HepG2 (cell line): ENCODE results near the gene OR52B2. TPM values are rescaled to one million over a fixed set of nuclear protein-coding genes. Genes with fewer than 3 reads are reported as not detected.

Source experiments
- ATAC-seq: fragments of 200-7000 bp; cut with Tn5 transposase; 3 replicates; pipeline ENCODE4 v1.9.1; 2020; ENCODE audit warnings: mild to moderate bottlenecking, moderate library complexity
- BruUV-seq: library from RNA; stranded (reverse); fragments of 400-500 nt; replicated peaks from 2 replicates; lab custom pipeline; 2021; lab: Mats Ljungman, UMichigan
- CTCF ChIA-PET: fragments of 300-600 bp; formaldehyde crosslinking; extraction: SDS; loops from one replicate; lab custom pipeline; 2021; ENCODE audit warnings: low total read pairs, inconsistent platforms, low intra/inter-chr PET ratio; lab: Yijun Ruan, JAX
- POLR2A ChIA-PET: fragments of 350-600 bp; sonication (Branson Sonifier 250); formaldehyde crosslinking; loops from one replicate; lab custom pipeline; 2020; ENCODE audit warnings: antibody characterized with exemption, inconsistent platforms; lab: Yijun Ruan, JAX
- DNase-seq: peaks from one replicate; pipeline ENCODE4 v3.0.0-alpha.2; 2015; ENCODE audit warnings: low spot score
- FAIRE-seq: peaks from 3 replicates; lab custom pipeline; 2011; peaks lifted over from hg19 to GRCh38; lab: Jason Lieb, UNC
- H2AFZ ChIP-seq: one replicate; pipeline ENCODE4 v1.6.1; 2011; ENCODE audit warnings: low read length, inconsistent platforms
- H3K27ac ChIP-seq: fragments of 300-600 bp; 3 replicates; pipeline ENCODE4 v1.8.0; 2011; ENCODE audit warnings: mixed run types, mild to moderate bottlenecking, mixed read lengths, low read length, inconsistent platforms; ENCODE audit not compliant: insufficient read depth; ENCODE audit errors: extremely low read length
- H3K27me3 ChIP-seq, 2 experiments: fragments of 200-600 bp in 1 of 2; 2 replicates in 1 of 2; 3 replicates in 1 of 2; pipeline versions ENCODE4 v1.6.0 to v1.8.0; 2011; ENCODE audit warnings: low read length in 2 of 2, mild to moderate bottlenecking in 2 of 2, moderate library complexity in 2 of 2, inconsistent platforms in 1 of 2; ENCODE audit not compliant: insufficient read depth in 2 of 2, control insufficient read depth in 1 of 2
- H3K36me3 ChIP-seq, 2 experiments: fragments of 200-600 bp in 1 of 2; replicated peaks in 1 of 2; 2 replicates in 1 of 2; 3 replicates in 1 of 2; pipeline versions ENCODE4 v1.5.1 to v1.8.0; 2011; ENCODE audit warnings: low read length in 2 of 2, inconsistent platforms in 1 of 2; ENCODE audit not compliant: insufficient read depth in 2 of 2, control insufficient read depth in 1 of 2
- H3K4me1 ChIP-seq: 2 replicates; pipeline ENCODE4 v1.5.1; 2012; ENCODE audit warnings: low read length, inconsistent platforms; ENCODE audit not compliant: insufficient read depth
- H3K4me2 ChIP-seq: 2 replicates; pipeline ENCODE4 v1.6.0; 2011; ENCODE audit warnings: low read depth, low read length, inconsistent platforms
- H3K4me3 ChIP-seq, 3 experiments: fragments of 200-600 bp in 1 of 3; sonication (generic), shearing (Covaris generic) in 1 of 3; replicated peaks in 1 of 3; 2 replicates each; pipeline ENCODE4 v1.5.1; 2011 to 2016; ENCODE audit warnings: low read length in 3 of 3, inconsistent platforms in 2 of 3, low read depth in 2 of 3, mild to moderate bottlenecking in 2 of 3, control low read depth in 1 of 3, mixed read lengths in 1 of 3; ENCODE audit not compliant: insufficient read depth in 1 of 3
- H3K79me2 ChIP-seq: one replicate; pipeline ENCODE4 v1.6.1; 2011; ENCODE audit warnings: low read length, inconsistent platforms; ENCODE audit not compliant: insufficient read depth
- H3K9ac ChIP-seq: 2 replicates; pipeline ENCODE4 v1.6.0; 2011; ENCODE audit warnings: mild to moderate bottlenecking, low read depth, low read length, inconsistent platforms; ENCODE audit not compliant: insufficient read depth
- H3K9me3 ChIP-seq: 2 replicates; pipeline ENCODE4 v1.5.1; 2012; ENCODE audit warnings: mild to moderate bottlenecking, low read length
- H4K20me1 ChIP-seq: 2 replicates; pipeline ENCODE4 v1.6.0; 2011; ENCODE audit warnings: inconsistent platforms, mild to moderate bottlenecking, low read length, moderate library complexity; ENCODE audit not compliant: insufficient read depth
- AKNA ChIP-seq: sonication (generic); formaldehyde crosslinking; IDR thresholded peaks from 2 replicates; pipeline ENCODE4 v1.4.0; 2020; ENCODE audit warnings: missing genetic modification reagents, borderline replicate concordance
- CEBPB ChIP-seq: IDR thresholded peaks from 2 replicates; pipeline ENCODE4 v1.6.1; 2011; ENCODE audit warnings: low read depth, low read length, improper control_type of control experiment, borderline replicate concordance
- CEBPG ChIP-seq: IDR thresholded peaks from 2 replicates; pipeline ENCODE4 v1.6.1; 2016
- EZH2 ChIP-seq: conservative IDR thresholded peaks from 2 replicates; pipeline ENCODE4 v1.6.1; 2012; ENCODE audit warnings: mild to moderate bottlenecking, low read depth, low read length, moderate library complexity
- GATAD1 ChIP-seq: IDR thresholded peaks from 2 replicates; pipeline ENCODE4 v1.6.1; 2016; ENCODE audit warnings: missing genetic modification reagents, missing compliant biosample characterization
- NCOA5 ChIP-seq: sonication (generic); formaldehyde crosslinking; IDR thresholded peaks from 2 replicates; pipeline ENCODE4 v1.4.0; 2020; ENCODE audit warnings: missing genetic modification reagents
- RAD51 ChIP-seq: fragments of 450-650 bp; IDR thresholded peaks from 2 replicates; pipeline ENCODE4 v1.6.1; 2016; ENCODE audit warnings: borderline replicate concordance
- XRCC5 ChIP-seq: fragments of 200-400 bp; formaldehyde crosslinking; optimal IDR thresholded peaks from 2 replicates; pipeline ENCODE3; 2017; ENCODE audit warnings: mild to moderate bottlenecking, low read length
- ZEB1 ChIP-seq: IDR thresholded peaks from 2 replicates; pipeline ENCODE4 v1.6.1; 2012; ENCODE audit warnings: mild to moderate bottlenecking, low read depth, inconsistent platforms; ENCODE audit not compliant: insufficient replicate concordance
- ZKSCAN8 ChIP-seq: IDR thresholded peaks from 2 replicates; pipeline ENCODE4 v1.6.1; 2016; ENCODE audit warnings: borderline replicate concordance, missing genetic modification reagents, missing compliant biosample characterization
- ZSCAN9 ChIP-seq: IDR thresholded peaks from 2 replicates; pipeline ENCODE4 v1.6.1; 2016; ENCODE audit warnings: borderline replicate concordance
- WGBS: methylation state at CpG from one replicate; pipeline ENCODE4 v1.1.6; 2017; ENCODE audit warnings: low lambda C conversion rate; 5-methylcytosine and 5-hydroxymethylcytosine counted together
- in situ Hi-C: cut with HindIII; loops from 2 replicates; pipeline ENCODE4 v1.10.0; 2017; ENCODE audit warnings: low pct_unique_long_range_greater_than_20kb; ENCODE audit not compliant: extremely low pct_ligation_motif_present
- intact Hi-C: fragments of 100-400 bp; cut with micrococcal nuclease; formaldehyde crosslinking; loops from one replicate; pipeline ENCODE4 v1.10.0; 2022; ENCODE audit not compliant: unreplicated experiment
- polyA plus RNA-seq, 8 experiments: library from polyadenylated mRNA; depleted of rRNA in 3 of 8; stranded (reverse) in 7 of 8; unstranded in 1 of 8; fragments of >200 nt; fragmentation: Illumina TruSeq in 4 of 8; extraction: Trizol in 4 of 8; gene quantifications; 2 replicates each; pipeline versions ENCODE4 v1.2.1 to v1.2.3, GENCODE V29; 2011 to 2016; ENCODE audit warnings: low read depth in 4 of 8, missing spikeins in 1 of 8, mixed read lengths in 1 of 8; ENCODE audit not compliant: insufficient read depth in 1 of 8
- total RNA-seq, 5 experiments: library from RNA; depleted of rRNA; stranded (reverse); fragments of >200 nt; fragmentation: Illumina TruSeq; extraction: Trizol; gene quantifications; 2 replicates each; pipeline ENCODE4 v1.2.3, GENCODE V29; 2016; ENCODE audit warnings: low read depth in 1 of 5

The OR52B2 gene
- total and polyA plus RNA-seq, 2 of the 13 experiments (the other 11 are each of a cell fraction or from before 2014, with no cell fraction given): not detected

DNA sequence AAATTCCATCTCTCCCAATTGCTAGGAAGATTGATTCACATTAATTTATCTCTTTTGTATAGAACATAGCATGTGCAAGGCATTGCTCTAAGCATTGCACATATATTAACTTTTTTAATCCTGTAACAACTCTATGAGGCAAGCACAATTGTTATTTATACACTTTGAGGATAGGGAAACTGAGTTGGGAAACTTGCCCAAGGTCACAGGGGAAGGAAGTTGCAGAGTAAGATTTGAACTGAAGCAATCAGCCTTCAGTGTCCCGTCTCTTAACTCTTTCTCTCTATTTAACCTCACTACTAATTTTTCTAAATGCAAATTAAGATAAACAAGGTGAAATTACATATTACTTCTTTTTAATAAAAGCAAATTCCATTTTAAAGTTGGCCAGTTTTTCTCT, 40.5 kb downstream of the OR52B2 start (continued):
- no peak for TF ChIP-seq AKNA (CRISPR knock-in tag)
- no peak for TF ChIP-seq RAD51
- no peak for TF ChIP-seq CEBPB

GRCh38 chr11:6129011-6129410, 41.1 kb downstream of the OR52B2 start:
- no TSS peak for BruUV-seq
- Histone ChIP-seq H4K20me1 (no peaks in the 10 kb centered on the region), H3K9me3 (no peaks in the 10 kb centered on the region), H3K4me3 (no peak overlapping the region), H3K36me3 (no peaks in the 10 kb centered on the region), H3K4me2 (no peak overlapping the region), H3K4me1 (no peaks in the 10 kb centered on the region), H3K9ac (no peak overlapping the region), H3K79me2 (no peaks in the 10 kb centered on the region), H3K27ac (no peak overlapping the region), H3K27me3 (no peaks in the 10 kb centered on the region; a peak in 1 of 5 replicates), H2AFZ (no peak overlapping the region)
- ChIA-PET CTCF (no interaction called here), POLR2A (no interaction called here)
- FAIRE-seq (no peak), ATAC-seq (no peak), DNase-seq (no peak)
- in situ Hi-C loops (no loop called here), intact Hi-C loops (no loop called here)
- TF ChIP-seq EZH2: no peak
- no peak for TF ChIP-seq NCOA5 (CRISPR knock-in tag)
- no peak for TF ChIP-seq ZSCAN9 (CRISPR knock-in tag)
- no peak for TF ChIP-seq GATAD1 (CRISPR knock-in tag)
- TF ChIP-seq ZKSCAN8 (CRISPR knock-in tag): no peak
- no peak for TF ChIP-seq XRCC5
- TF ChIP-seq CEBPG: no peak
- no peak for TF ChIP-seq ZEB1
- WGBS: no CpG with 5 or more reads among the region's 1 CpG
